Activated CD8-positive, alpha-beta memory T cell treated with anti-CD3 and anti-CD28 coated beads, Interleukin-2, amount 50 U/mL, for 24 hours (primary cell): Measurements from ENCODE around the gene PRICKLE2.
"Not testable (repeated sequence)": the region's sequence is repeated elsewhere in the genome, so short reads cannot be mapped to it uniquely, and the experiment has no call there.

Source experiments
- DNase-seq: peaks from one replicate; pipeline ENCODE4 v3.0.0-alpha.2; 2020; ENCODE audit errors: extremely low read depth

Gene PRICKLE2

DNA sequence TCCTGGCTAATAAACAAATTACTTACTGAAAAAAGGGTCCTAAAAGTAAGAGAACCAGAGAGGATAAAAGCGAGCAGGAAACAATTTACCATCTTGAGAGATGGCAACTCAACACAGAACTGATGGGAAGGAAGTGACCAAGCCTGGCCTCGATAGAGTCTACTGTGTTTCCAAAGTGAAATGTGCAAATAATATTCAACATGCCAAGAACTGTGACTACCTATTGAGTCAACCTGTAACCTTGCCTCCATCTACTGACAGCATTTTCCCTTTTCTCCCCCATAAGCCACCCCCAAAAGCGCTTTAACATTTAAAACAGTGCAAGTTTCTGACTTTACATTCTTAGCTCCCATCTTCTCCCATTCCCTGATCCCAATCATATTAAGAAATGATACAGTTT, 126.6 kb downstream of the PRICKLE2 start:
- DNase-seq: no peak

DNA sequence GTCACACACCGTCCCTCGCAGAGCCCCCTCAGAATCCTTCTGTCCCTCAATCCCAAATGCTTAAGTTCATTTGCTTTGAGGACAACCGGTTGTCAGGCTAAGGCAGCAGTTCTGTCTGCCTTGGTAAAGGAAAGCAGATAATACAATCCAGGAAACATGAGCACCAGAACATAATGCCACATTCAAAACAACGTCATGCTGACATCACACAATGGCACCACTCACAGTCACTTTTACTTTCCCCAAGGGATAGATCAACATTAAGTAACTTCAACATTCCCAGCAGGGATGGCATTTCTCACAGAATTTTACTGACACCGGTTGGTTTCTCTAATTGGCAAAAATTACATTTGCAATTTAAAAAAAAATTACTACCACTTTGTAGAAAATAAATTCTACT, 127.3 kb downstream of the PRICKLE2 start:
- DNase-seq: no peak

DNA sequence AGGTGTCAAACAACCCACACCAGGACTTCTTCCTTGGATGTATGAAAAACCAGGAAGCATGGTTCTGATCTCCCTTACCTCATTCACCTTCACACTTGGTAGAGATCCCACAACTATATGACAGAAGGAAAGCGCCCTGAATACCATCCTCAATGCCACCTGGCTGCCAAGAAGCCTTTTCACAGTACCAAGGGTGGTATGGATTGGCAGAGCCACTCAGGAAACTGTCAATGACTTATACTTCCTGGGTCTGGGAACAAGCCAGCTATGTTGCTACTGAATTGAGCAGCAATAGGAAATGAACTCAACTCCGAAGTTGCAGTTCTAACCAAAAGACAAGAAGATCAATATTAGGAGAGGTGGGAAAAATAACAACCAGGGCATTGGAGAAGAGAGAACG, 129.5 kb downstream of the PRICKLE2 start:
- no peak for DNase-seq

DNA sequence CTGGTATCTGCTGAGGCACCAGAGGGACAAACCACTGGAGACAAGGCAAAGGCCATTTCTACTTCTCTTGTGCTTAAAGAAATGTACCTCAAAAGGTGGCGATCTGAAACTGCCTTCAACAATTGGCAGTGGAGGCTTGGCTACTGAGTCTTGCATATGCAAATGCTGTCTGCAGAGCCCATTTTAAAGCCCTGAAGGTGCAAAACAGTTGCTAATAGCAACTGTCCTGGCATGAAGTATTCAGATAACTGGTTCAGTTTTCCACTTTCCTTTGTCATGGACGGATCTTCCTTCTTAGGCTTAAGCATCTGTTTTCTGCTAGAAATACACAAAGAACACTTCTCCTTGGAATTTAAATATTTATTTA, 130.6 kb downstream of the PRICKLE2 start:
- no peak for DNase-seq

DNA sequence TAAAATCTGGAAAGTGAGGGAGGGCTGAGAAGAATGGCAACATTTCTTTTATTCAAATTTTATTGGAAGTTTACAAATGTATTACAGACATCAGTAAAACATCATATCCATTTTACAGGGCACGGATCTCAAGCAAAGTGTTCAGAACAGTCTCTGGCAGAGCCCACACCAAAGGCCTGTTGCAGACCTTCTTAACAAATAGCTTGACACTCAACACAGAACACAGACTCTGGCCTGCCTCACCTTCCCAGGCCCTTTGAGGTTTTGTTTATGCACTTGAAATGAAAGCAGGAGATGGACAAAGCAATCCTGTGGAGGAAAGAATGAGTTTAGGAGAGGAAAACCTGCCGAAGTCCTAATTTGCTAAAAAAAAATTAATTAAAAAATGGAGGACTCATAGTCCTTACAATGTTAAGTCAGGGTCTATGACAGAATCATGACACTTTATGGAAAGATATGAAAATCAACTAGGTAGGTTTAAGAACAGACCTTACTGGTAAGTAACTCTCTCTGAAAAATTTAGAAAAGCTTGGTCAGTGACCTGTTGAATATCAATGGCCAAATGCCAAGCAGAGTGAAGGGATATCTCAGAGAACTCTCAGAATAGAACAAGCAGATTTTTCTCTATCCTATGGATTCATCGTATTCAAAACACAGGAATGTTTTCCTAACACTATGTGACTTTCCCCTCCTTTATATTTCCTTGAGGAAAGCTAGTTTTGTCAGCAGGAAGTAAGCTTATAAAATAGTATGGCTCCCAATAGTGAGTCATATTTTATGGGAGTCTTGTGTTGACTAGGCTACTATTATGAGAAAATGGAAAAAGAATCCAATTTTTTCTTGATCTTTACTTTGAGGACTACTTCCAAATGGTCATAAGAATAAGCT, 131.2 kb downstream of the PRICKLE2 start:
- DNase-seq: no peak

DNA sequence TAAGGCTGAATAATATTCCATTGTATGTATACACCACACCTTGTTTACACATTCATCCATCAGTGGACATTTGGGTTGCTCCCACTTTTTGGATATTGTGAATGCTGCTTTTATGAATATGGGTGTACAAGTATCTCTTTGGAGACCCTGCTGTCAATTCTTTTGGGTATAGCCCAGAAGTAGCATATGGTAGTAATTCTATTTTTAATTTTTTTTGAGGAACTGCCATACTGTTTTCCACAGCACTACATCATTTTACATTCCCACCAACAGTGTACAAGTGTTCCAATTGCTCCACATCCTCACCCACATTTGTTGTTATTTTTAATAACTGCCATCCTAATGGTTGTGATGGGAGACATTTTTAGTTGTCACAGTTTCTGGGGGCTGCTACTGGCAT, 132.1 kb downstream of the PRICKLE2 start:
- no peak for DNase-seq

DNA sequence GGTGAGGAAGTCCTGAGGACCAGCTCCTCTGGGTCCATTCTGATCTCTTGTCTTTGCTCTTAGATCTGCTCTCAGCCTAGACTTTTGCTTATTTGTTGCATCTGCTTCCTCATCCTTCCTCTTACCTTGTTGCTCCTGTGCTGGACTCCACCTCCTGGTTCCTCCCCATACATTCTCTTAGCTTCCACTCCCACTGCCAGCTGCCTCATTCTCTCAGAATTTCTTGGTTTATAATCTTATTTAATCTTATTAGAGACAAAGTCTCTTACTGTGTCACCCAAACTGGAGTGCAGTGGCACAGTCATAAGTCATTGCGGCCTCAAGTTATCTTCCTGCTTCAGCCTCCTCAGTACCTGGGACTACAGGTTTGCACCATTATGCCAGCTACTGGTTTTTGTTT, 133.8 kb downstream of the PRICKLE2 start:
- no peak for DNase-seq

DNA sequence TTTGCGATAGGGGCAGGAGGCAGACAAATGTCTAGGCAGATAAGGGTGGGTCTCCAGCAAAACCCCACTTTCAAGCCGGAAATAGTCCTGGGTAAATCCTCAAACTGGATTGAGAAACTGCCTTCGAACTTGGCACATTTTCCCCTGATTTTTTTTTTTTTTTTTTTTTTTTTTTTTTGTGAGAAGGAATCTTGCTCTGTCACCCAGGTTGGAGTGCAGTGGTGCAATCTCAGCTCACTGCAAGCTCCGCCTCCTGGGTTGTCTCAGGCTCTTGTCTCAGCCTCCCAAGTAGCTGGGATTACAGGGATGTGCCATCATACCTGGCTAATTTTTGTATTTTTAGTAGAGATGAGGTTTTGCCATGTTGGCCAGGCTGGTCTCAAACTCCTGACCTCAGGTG, 135.9 kb downstream of the PRICKLE2 start:
- DNase-seq: not testable (repeated sequence)

DNA sequence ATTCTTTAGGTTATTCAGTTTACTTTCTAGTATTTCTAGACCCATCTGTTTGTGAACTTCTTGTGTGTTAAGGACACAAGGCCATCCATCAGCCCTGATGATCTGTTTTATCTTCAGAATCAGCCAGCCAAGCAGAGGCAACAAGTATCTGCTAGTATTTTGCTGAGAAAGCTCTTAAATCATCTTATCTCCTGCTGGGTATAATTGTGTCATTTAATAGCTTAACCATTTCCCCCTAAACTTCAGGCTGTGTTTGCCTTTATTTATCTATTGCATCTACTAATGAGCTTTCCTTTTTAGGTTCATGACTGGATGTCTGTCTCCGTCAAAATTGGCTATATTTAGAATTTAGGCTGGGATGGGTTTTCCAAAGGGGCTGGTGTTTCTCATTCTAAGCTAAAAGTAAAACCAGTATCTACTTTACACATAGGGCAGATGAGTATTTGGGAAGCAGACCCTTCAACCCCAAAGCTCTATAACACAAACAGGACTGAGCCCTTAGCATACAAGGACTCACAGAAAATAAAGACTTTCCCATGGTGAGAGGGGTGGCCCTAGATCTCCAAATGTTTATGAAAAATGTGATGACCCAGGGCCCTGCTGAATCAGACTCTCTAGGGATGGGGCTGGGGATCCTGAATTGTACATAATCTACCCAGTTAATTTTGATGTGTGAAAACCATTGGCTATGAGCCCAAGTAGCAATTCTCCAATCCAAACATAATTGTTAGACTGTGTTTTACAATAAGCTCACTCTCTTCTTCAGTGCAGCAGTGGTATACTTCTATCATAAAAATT, 136.7 kb downstream of the PRICKLE2 start:
- DNase-seq: no peak

DNA sequence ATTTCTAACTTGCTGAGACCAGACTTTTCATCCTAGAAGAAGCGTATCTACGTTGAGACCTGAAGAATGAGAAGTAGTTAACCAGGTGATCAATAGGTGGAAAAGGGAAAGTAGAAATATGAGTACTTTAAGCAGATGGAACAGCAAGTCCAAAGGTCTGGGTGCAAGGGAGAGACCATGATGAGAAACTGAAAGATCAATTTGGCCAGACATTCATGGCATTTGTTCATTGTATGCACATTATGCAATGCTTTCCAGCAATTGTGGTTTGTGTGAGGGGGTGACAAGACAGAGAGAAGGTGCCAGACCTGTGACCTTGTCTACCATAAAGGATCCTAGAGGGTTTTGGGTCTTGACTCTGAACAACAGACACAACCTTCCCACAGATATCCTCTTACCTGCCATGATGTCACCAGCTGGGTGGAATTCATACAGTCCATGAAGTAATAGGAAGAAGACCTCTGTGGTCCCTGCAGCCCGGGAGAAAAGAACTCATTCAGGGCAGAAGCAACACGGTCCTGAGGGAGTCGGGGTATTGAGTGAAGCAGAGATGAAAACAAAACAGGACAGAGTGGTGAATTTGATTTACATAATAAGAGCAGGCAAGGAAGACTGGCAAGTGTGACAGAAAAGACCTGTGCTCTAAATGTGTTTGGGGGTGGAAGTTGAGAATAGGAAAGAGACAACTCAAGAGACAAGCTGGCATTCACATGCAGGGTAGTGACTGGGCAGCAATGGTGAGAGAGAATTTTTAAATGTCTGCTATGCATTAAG, 138.6 kb downstream of the PRICKLE2 start:
- DNase-seq: no peak

DNA sequence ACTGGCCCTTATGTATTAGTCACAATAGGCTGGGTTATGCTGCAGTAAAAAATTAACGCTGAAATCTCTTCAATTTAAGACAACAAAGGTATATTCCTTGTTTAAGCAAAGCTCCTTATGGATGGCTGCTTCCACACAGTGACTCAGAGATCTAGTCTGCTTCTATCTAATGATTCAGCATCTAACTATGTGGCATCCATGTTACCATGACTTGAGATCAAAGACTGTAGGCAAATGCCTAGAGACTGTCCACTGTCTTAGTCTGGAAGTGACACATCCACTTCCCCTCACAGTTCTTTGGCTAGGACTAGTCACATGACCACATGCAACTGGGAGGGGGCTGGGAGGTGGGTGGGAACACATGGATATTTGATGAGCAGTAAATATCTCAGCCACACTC, 140.6 kb downstream of the PRICKLE2 start:
- no peak for DNase-seq

DNA sequence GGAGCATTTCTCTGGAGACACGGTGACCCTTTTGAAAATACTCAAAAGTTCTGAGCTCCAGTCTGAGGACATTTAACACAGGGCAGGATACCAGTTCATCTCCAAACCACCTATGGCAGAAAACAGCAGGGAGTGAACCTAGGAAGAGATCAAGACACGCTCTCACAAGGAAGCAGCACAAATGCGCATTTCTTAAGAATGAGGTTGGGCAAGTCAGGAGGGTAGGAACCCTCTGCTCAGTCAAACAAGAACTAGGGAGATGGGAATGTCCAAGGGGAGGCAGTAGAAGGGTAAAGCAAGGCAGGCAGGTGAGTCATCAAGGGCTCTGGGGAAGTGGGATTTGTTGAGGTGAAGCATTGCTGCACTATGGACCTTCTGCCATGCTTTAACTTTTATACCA, 141.7 kb downstream of the PRICKLE2 start:
- no peak for DNase-seq

DNA sequence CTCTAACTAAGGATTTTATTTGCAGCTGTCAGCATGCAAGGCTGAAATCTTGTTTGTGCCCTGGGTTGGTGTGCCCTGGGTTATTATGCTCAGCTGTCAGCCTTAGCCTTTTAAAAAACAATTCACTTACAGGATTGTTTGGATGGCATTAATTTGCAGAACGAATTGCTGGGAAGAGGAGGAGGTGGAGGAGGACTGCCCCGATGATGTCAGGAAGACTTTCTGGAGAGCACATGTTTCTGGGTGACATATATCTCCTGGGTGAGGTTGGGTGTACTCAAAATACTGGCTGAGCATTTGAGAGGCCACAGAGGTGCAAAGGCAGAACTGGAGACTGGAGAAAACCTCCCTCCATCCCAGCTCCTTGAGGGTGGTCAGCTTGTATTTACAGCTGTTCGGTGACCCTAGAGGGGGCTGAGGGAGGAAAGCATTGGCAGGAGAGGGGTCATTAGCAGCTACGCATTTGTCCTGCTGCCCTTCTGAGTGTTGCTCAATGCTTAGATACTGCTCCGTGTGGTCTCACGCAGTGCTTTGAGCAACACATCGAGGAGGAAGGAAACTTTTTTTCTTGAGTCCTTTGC, 142.2 kb downstream of the PRICKLE2 start:
- DNase-seq: no peak

DNA sequence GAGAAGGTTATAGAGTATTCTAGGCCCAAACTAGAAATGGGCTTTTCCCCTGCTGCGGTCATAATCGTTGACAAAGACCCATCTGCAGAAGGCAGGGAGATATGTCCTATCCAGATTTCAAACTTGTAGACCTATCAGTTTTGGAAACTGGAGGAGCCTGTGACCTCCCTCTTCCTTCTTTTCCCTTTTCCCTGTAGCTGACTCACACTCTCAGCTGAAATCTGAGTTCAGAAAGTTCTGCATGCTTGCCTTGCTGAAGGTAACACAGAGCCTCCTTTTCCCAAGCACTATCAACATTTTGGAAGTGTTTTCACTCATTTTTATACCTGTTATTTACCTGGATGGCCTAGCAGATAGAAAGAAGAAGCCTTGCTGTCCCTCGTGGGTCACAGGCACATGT, 142.9 kb downstream of the PRICKLE2 start:
- no peak for DNase-seq

DNA sequence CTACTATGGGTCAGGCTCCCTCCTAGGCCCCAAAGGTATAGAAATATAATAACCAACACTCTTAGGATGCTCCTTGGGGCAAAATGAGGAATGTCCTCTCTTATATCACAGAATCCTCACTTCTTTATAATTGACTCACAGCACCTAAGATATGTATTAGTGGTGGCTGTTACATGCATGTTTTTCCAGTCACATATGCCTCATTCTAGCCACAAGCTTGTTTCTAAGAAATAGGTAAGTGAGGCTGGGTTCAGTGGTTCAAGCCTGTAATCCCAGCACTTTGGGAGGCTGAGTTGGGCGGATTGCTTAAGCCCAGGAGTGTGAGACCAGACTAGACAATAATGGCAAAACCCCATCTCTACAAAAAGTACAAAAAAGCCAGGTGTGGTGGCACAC, 144.0 kb downstream of the PRICKLE2 start:
- DNase-seq: no peak

DNA sequence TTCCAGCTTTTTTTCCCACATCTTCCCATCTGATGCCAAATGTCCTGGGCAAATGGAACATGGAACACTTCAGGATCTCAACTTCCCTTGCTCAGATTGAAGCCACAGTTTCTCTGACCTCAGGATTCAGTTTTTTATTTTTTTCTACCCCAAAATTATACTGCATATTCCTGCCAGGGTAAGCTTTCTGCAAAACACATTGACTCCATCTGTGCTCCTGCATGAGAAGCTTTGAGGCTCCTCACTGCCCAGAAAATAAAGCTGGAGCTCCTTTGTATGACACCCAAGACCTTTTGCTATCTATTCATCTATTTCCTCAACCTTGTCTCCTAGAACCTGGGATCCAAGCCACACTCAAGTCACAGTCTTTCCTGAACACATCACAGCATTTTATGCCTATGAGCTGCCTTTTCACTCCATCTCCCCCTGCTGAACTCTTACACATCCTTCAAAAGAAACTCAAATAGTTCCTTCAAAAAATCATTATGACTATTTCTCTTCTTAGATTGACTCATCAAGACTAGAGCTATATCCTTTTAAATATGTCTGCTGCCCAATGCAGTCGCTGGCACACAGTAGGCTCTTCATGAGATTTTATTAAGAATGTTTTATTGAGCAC, 144.5 kb downstream of the PRICKLE2 start:
- DNase-seq: no peak

DNA sequence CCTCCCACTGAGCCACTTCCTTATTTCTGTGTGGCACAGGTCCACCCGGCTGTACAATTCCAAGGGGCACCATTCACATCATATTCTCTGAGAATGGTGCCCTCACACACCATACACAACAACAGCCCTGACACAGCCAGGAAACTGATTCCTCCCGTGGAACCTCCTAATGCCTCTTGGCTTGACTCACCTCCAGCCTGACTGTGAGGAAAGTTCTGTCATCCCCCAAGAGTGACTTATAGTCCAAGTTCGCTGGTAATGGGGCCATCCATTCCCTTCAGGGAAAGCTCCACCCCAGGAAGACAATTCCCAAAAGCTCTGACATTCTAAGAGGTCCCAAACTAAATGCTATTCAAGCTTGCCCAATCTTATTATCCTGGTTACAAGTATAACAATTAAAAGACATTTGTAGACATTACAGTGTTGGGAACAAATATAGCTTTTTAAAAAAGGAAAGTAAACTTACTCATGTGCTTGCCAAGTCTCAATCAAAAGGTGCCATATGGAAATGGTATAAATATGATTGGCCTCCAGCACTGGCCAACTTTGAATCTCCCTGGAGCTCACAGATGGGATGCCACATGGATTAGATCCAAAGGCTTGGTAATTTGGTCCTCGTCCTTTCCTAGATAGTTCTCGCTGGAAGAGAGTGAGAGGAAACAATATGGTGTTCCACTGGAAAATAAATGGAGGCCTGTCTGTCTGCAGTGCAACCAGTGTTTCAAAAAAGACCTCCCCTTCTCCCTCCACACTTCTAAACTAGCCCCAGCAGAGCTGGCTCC, 145.7 kb downstream of the PRICKLE2 start:
- no peak for DNase-seq

DNA sequence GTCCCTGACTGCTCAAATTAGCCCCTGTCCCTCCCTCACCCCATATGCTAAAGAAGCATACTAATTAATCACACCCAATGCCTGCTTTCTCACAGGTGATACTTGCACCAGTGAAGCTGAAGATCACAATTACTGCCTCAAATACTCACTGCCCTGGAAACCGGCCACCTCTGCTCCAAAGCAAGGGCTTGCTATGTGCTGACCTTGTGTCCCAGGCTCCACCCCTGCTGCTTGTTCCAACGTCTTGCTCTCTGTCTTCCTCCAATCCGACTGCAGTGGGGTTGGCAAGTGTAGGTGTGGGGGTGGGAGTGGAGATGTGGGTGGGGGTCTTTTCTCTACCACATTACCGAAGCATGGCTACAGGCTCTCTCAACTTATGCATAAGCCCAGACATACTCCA, 146.3 kb downstream of the PRICKLE2 start:
- no peak for DNase-seq

DNA sequence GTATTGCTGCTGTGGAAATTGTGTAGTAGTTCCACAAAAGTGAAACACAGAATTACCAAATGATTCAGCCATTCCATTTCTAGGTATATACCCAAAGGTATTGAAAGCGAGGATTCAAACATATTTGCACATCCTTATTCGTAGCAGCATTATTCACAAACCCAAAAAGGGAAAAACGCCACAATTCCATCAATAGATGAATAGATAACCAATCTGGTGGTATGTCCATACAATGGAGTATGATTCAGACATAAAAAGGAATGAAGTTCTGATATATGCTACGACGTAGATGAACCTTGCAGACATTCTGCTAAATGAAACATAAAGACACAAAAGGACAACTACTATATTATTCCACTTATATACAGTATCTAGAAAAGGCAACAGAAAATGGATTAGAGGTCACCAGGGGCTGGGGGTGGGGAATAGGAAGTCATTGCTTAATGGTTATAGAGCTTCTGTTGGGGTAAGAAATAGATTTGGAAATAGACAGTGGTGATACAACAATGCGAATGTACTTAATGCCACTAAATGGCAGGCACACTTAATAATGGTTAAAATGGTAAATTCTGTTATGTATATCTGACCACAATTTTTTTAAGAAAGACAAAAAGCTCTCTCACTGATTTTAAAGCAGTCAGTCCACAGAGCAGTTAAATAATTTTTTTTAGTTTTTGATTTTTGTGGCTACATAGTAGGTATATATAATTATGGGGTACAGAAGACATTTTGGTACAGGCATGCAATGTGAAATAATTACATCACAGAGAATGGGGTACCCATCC, 150.2 kb downstream of the PRICKLE2 start:
- no peak for DNase-seq

DNA sequence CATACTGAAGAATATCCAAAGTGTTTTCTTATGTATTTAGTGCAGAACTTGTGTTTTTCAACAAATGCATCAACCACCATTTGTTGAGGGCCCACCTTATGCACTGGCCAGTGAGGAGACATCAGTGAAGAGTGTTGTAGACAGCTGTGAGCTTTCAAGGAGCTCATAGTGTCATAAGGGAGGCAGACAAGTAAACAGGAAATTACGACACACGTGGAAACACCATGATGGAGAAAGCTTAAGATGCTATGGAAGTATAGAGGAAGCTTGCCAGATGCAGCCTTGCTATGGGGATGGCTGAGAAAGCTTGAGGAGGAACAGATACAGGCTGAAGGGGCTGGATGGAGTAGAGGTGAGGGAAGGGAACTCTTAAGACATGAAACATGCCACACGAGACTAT, 151.2 kb downstream of the PRICKLE2 start:
- DNase-seq: no peak
